GM19438 (cell line): Measurements from ENCODE around the gene TBL1X.

Experiments used
- ATAC-seq: cut with Tn5 transposase; IDR thresholded peaks from one replicate; pipeline ENCODE4 v1.9.1; 2021; ENCODE audit warnings: low read depth; ENCODE audit not compliant: unreplicated experiment

The TBL1X gene

GRCh38 chrX:9576059-9576458 lies 111.2 kb downstream of the TBL1X start:
- ATAC-seq = no peak

- ATAC-seq = no peak
Measured at GRCh38 chrX:9577555-9577954, 112.7 kb downstream of the TBL1X start.

- ATAC-seq = no peak
Measured at GRCh38 chrX:9578083-9578779, 113.4 kb downstream of the TBL1X start.

- ATAC-seq = no peak
Measured at GRCh38 chrX:9581771-9582385, 117.0 kb downstream of the TBL1X start.

GRCh38 chrX:9582956-9583355 lies 118.1 kb downstream of the TBL1X start:
- ATAC-seq = no peak

- ATAC-seq = no peak
Measured at GRCh38 chrX:9586992-9587392, 122.1 kb downstream of the TBL1X start.

- no peak for ATAC-seq
Measured at GRCh38 chrX:9587642-9588041, 122.8 kb downstream of the TBL1X start.

GRCh38 chrX:9591496-9591895 lies 126.6 kb downstream of the TBL1X start:
- ATAC-seq = no peak

- no peak for ATAC-seq
Measured at GRCh38 chrX:9593756-9594155, 128.9 kb downstream of the TBL1X start.

GRCh38 chrX:9595174-9595573 lies 130.3 kb downstream of the TBL1X start:
- no peak for ATAC-seq

GRCh38 chrX:9596837-9597236 lies 132.0 kb downstream of the TBL1X start:
- no peak for ATAC-seq

GRCh38 chrX:9597361-9598035 lies 132.6 kb downstream of the TBL1X start:
- ATAC-seq = no peak

GRCh38 chrX:9598344-9598743 lies 133.5 kb downstream of the TBL1X start:
- no peak for ATAC-seq

- ATAC-seq = no peak
Measured at GRCh38 chrX:9604111-9604907, 139.5 kb downstream of the TBL1X start.

- ATAC-seq = no peak
Measured at GRCh38 chrX:9604908-9605306, 140.0 kb downstream of the TBL1X start.

- ATAC-seq = no peak
Measured at GRCh38 chrX:9605484-9605883, 140.6 kb downstream of the TBL1X start.

- ATAC-seq = no peak
Measured at GRCh38 chrX:9606971-9607370, 142.1 kb downstream of the TBL1X start.

GRCh38 chrX:9609499-9609898 lies 144.6 kb downstream of the TBL1X start:
- ATAC-seq = no peak

- no peak for ATAC-seq
Measured at GRCh38 chrX:9609987-9610386, 145.1 kb downstream of the TBL1X start.

GRCh38 chrX:9610771-9611392 lies 146.0 kb downstream of the TBL1X start:
- no peak for ATAC-seq
